HepG2 (cell line): Measurements from ENCODE around the gene RUNX3. TPM values are rescaled to one million over a fixed set of nuclear protein-coding genes. Genes with fewer than 3 reads are reported as not detected.

Experiments
- AFF4 ChIP-seq: sonication (generic); formaldehyde crosslinking; IDR thresholded peaks from 2 replicates; pipeline ENCODE4 v1.4.0; 2020; ENCODE audit warnings: missing genetic modification reagents
- ATF4 ChIP-seq, 2 experiments: fragments of 450-650 bp in 1 of 2; sonication (generic) in 1 of 2; formaldehyde crosslinking; IDR thresholded peaks; 2 replicates each; pipeline versions ENCODE4 v1.5.0 to v1.8.0; 2020 to 2022; ENCODE audit warnings: mild to moderate bottlenecking in 1 of 2, missing genetic modification reagents in 1 of 2
- HMG20A ChIP-seq: IDR thresholded peaks from 2 replicates; pipeline ENCODE4 v1.6.1; 2016; ENCODE audit warnings: borderline replicate concordance
- IRF1 ChIP-seq: sonication (generic); formaldehyde crosslinking; IDR thresholded peaks from 2 replicates; pipeline ENCODE4 v1.4.0; 2020; ENCODE audit warnings: low read depth, mild to moderate bottlenecking, missing genetic modification reagents
- MEF2D ChIP-seq: sonication (generic); formaldehyde crosslinking; IDR thresholded peaks from 2 replicates; pipeline ENCODE4 v1.5.1; 2020; ENCODE audit warnings: mild to moderate bottlenecking, missing genetic modification reagents
- SMYD3 ChIP-seq: sonication (generic); formaldehyde crosslinking; IDR thresholded peaks from 2 replicates; pipeline ENCODE4 v1.8.1; 2023; ENCODE audit warnings: mild to moderate bottlenecking, missing genetic modification reagents
- SSRP1 ChIP-seq: IDR thresholded peaks from 2 replicates; pipeline ENCODE4 v1.6.1; 2016; ENCODE audit warnings: control low read depth
- TERF1 ChIP-seq: sonication (generic); formaldehyde crosslinking; IDR thresholded peaks from 2 replicates; pipeline ENCODE4 v1.8.0; 2022; ENCODE audit warnings: mild to moderate bottlenecking, missing genetic modification reagents, moderate library complexity
- TOPORS ChIP-seq: sonication (generic); formaldehyde crosslinking; IDR thresholded peaks from 2 replicates; pipeline ENCODE4 v1.8.0; 2023; ENCODE audit warnings: mild to moderate bottlenecking, missing genetic modification reagents
- ZMYM3 ChIP-seq: sonication (generic); formaldehyde crosslinking; IDR thresholded peaks from 2 replicates; pipeline ENCODE4 v1.5.1; 2020; ENCODE audit warnings: mild to moderate bottlenecking, missing genetic modification reagents
- ZNF513 ChIP-seq: sonication (generic); formaldehyde crosslinking; conservative IDR thresholded peaks from 2 replicates; pipeline ENCODE4 v1.5.0; 2020; ENCODE audit warnings: missing genetic modification reagents
- ZNF570 ChIP-seq: sonication (generic); formaldehyde crosslinking; IDR thresholded peaks from 2 replicates; pipeline ENCODE4 v1.4.0; 2020; ENCODE audit warnings: mild to moderate bottlenecking, missing genetic modification reagents, borderline replicate concordance
- ZNF777 ChIP-seq: sonication (generic); formaldehyde crosslinking; IDR thresholded peaks from 2 replicates; pipeline ENCODE4 v1.4.0; 2020; ENCODE audit warnings: missing genetic modification reagents
- polyA plus RNA-seq, 8 experiments: library from polyadenylated mRNA; depleted of rRNA in 3 of 8; stranded (reverse) in 7 of 8; unstranded in 1 of 8; fragments of >200 nt; fragmentation: Illumina TruSeq in 4 of 8; extraction: Trizol in 4 of 8; gene quantifications; 2 replicates each; pipeline versions ENCODE4 v1.2.1 to v1.2.3, GENCODE V29; 2011 to 2016; ENCODE audit warnings: low read depth in 4 of 8, missing spikeins in 1 of 8, mixed read lengths in 1 of 8; ENCODE audit not compliant: insufficient read depth in 1 of 8
- total RNA-seq, 5 experiments: library from RNA; depleted of rRNA; stranded (reverse); fragments of >200 nt; fragmentation: Illumina TruSeq; extraction: Trizol; gene quantifications; 2 replicates each; pipeline ENCODE4 v1.2.3, GENCODE V29; 2016; ENCODE audit warnings: low read depth in 1 of 5
- TF ChIP-seq, protein P1 (sequence below): sonication (generic); formaldehyde crosslinking; IDR thresholded peaks from 2 replicates; pipeline ENCODE4 v1.4.0; 2020; ENCODE audit warnings: missing genetic modification reagents
- TF ChIP-seq, protein P2 (sequence below): sonication (generic); formaldehyde crosslinking; IDR thresholded peaks from 2 replicates; pipeline ENCODE4 v1.8.1; 2023; ENCODE audit warnings: mild to moderate bottlenecking, moderate library complexity, missing genetic modification reagents

The RUNX3 gene
- total and polyA plus RNA-seq, 2 of the 13 experiments (the other 11 are each of a cell fraction or from before 2014, with no cell fraction given) = 0.04 to 0.22 TPM

DNA sequence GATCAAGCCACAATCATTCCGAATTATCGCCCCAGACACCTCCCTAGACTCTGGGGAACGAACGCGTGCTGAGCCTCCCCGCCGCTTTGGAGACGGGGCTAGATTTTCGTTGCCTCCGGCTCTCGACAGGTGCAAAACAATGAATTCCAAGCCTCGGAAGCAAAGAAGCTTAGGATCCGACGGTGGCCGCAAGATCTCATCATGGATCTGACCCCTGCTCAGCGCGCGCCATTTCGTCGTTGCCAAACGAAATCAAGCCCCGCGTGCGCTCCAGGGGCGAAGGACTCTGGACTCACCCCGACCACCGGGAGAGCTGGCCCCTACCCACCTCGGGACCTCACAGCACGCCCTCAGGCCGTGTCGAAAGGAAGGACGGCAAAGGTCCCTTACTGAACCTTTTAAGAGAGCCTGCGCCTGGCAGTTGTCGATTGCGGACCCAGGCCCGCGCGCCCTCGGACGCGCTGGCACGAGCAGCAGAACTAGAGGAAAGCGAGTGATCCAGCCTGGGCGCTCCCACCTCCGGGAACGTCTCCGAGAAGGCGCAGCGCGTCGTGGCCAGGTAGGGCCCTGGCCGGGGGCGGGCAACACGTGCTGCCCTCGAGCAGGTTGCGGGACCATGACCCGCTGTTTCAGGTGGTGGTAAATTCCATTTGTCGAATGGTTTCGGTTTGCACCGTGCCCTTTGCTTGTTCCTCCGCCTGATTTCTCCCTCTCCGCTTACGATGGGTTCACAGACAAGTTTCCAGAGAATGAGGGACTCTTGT, 1.6 kb upstream of the RUNX3 start (continued):
- TF ChIP-seq, protein P1, sequence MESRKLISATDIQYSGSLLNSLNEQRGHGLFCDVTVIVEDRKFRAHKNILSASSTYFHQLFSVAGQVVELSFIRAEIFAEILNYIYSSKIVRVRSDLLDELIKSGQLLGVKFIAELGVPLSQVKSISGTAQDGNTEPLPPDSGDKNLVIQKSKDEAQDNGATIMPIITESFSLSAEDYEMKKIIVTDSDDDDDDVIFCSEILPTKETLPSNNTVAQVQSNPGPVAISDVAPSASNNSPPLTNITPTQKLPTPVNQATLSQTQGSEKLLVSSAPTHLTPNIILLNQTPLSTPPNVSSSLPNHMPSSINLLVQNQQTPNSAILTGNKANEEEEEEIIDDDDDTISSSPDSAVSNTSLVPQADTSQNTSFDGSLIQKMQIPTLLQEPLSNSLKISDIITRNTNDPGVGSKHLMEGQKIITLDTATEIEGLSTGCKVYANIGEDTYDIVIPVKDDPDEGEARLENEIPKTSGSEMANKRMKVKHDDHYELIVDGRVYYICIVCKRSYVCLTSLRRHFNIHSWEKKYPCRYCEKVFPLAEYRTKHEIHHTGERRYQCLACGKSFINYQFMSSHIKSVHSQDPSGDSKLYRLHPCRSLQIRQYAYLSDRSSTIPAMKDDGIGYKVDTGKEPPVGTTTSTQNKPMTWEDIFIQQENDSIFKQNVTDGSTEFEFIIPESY (CRISPR knock-in tag) = 0 out of 2 replicates have a peak, but pooled peaks have one; percentile 4
- TF ChIP-seq SMYD3 (CRISPR knock-in tag) (no peak), SSRP1 (CRISPR knock-in tag) (no peak), MEF2D (CRISPR knock-in tag) (no peak), HMG20A (CRISPR knock-in tag) (no peak), ZNF513 (CRISPR knock-in tag) (no peak), TERF1 (CRISPR knock-in tag) (no peak), TOPORS (CRISPR knock-in tag) (0 out of 2 replicates have a peak, but pooled peaks have one; percentile 11), ZNF570 (CRISPR knock-in tag) (no peak), AFF4 (CRISPR knock-in tag) (no peak), ZNF777 (CRISPR knock-in tag) (peak; percentile 56; the same call in 1 of the 2 replicates), IRF1 (CRISPR knock-in tag) (no peak), ZMYM3 (CRISPR knock-in tag) (no peak), ATF4 (CRISPR knock-in tag; IDR thresholded peaks at IDR 0.05) (no peak)
- TF ChIP-seq, protein P2, sequence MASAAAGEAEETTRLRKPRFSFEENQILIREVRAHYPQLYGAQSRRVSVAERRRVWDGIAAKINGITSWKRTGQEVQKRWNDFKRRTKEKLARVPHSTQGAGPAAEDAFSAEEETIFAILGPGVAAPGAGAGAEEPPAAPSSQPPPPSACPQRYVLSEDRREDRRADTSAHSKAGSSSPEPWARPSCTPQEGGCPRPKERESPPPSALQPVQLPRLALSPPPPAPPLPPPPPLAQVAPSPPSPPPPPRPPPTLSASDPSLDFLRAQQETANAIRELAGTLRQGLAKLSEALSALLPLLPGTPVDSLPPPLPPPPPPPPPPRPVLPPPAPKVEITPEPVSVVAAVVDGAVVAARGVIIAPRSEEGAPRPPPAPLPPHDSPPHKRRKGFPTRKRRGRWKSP (CRISPR knock-in tag) = no peak
